ENCODE results near the gene NEURL3.

GRCh38 chr2:96511851-96512250 is 6.7 kb upstream of the NEURL3 start:
- TF ChIP-seq POLR2AphosphoS5 (IDR thresholded peaks at IDR 0.05), result no peak
- TF ChIP-seq POLR2A (IDR thresholded peaks at IDR 0.05), result no peak

Data from sigmoid colon (tissue), 4 donors.